ENCODE results near the gene UPK1A.

UPK1A gene

GRCh38 chr19:35669974-35670373, 3.7 kb downstream of the UPK1A start:
- TF ChIP-seq EP300 (IDR thresholded peaks at IDR 0.05; ENCODE audit: borderline replicate concordance): no peak
- no peak for TF ChIP-seq RAD21 (IDR thresholded peaks at IDR 0.05; ENCODE audit: low read depth)
- TF ChIP-seq TCF12 (IDR thresholded peaks at IDR 0.05; ENCODE audit: low read depth): no peak
- TF ChIP-seq MAX (IDR thresholded peaks at IDR 0.05): no peak
- no peak for TF ChIP-seq TEAD4 (IDR thresholded peaks at IDR 0.05)
- TF ChIP-seq NFIC (IDR thresholded peaks at IDR 0.05): no peak
- TF ChIP-seq REST (IDR thresholded peaks at IDR 0.05; ENCODE audit: low read depth): no peak
- no peak for TF ChIP-seq TAF1 (IDR thresholded peaks at IDR 0.05; ENCODE audit: low read depth)
- TF ChIP-seq CREB1 (IDR thresholded peaks at IDR 0.05; ENCODE audit: low read depth): no peak
- no peak for TF ChIP-seq YY1 (IDR thresholded peaks at IDR 0.05; ENCODE audit: low read depth)
- TF ChIP-seq, protein P1, sequence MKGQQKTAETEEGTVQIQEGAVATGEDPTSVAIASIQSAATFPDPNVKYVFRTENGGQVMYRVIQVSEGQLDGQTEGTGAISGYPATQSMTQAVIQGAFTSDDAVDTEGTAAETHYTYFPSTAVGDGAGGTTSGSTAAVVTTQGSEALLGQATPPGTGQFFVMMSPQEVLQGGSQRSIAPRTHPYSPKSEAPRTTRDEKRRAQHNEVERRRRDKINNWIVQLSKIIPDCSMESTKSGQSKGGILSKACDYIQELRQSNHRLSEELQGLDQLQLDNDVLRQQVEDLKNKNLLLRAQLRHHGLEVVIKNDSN (IDR thresholded peaks at IDR 0.05): no peak
- no peak for TF ChIP-seq FOXM1 (IDR thresholded peaks at IDR 0.05; ENCODE audit: borderline replicate concordance, low read depth)
- TF ChIP-seq CEBPB (IDR thresholded peaks at IDR 0.05): no peak
- no peak for TF ChIP-seq ZBTB7A (IDR thresholded peaks at IDR 0.05; ENCODE audit: low read depth)

DNA sequence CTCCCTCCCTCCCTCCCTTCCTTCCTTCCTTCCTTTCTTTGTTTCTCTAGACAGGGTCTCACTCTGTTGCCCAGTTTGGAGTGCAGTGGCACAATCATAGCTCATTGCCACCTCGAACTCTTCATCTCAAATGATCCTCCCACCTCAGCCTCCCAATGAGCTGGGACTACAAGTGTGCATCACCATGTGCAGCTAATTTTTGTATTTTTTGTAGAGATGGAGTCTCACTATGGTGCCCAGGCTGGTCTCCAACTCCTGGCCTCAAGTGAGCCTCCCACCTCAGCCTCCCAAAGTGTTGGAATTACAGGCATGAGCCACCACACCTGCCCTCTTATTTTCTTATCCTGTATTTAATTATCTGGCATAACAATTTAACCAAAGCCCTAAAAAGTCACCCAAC, 4.4 kb downstream of the UPK1A start:
- TF ChIP-seq TCF12 (IDR thresholded peaks at IDR 0.05; ENCODE audit: low read depth) (no peak), RAD21 (IDR thresholded peaks at IDR 0.05; ENCODE audit: low read depth) (no peak), REST (IDR thresholded peaks at IDR 0.05; ENCODE audit: low read depth) (no peak), TAF1 (IDR thresholded peaks at IDR 0.05; ENCODE audit: low read depth) (no peak), CREB1 (IDR thresholded peaks at IDR 0.05; ENCODE audit: low read depth) (no peak), TEAD4 (IDR thresholded peaks at IDR 0.05) (no peak), FOXM1 (IDR thresholded peaks at IDR 0.05; ENCODE audit: borderline replicate concordance, low read depth) (no peak), ZBTB7A (IDR thresholded peaks at IDR 0.05; ENCODE audit: low read depth) (no peak), MAX (IDR thresholded peaks at IDR 0.05) (no peak), CEBPB (IDR thresholded peaks at IDR 0.05) (no peak), EP300 (IDR thresholded peaks at IDR 0.05; ENCODE audit: borderline replicate concordance) (no peak), EGR1 (IDR thresholded peaks at IDR 0.05) (no peak)
- TF ChIP-seq, protein P1 (IDR thresholded peaks at IDR 0.05): no peak

- TF ChIP-seq MAX (IDR thresholded peaks at IDR 0.05) (peak; percentile 53), TEAD4 (IDR thresholded peaks at IDR 0.05) (peak; percentile 42), TCF12 (IDR thresholded peaks at IDR 0.05; ENCODE audit: low read depth) (peak; percentile 37; the same call in 1 of the 2 replicates), EGR1 (IDR thresholded peaks at IDR 0.05) (no peak), CEBPB (IDR thresholded peaks at IDR 0.05) (peak; percentile 96)
Observed at GRCh38 chr19:35671818-35672217, 5.5 kb downstream of the UPK1A start.

GRCh38 chr19:35673121-35673804, 6.9 kb downstream of the UPK1A start:
- TF ChIP-seq FOXM1 (IDR thresholded peaks at IDR 0.05; ENCODE audit: borderline replicate concordance, low read depth) (no peak), ZBTB7A (IDR thresholded peaks at IDR 0.05; ENCODE audit: low read depth) (peak; percentile 57; the same call in 1 of the 2 replicates)

DNA sequence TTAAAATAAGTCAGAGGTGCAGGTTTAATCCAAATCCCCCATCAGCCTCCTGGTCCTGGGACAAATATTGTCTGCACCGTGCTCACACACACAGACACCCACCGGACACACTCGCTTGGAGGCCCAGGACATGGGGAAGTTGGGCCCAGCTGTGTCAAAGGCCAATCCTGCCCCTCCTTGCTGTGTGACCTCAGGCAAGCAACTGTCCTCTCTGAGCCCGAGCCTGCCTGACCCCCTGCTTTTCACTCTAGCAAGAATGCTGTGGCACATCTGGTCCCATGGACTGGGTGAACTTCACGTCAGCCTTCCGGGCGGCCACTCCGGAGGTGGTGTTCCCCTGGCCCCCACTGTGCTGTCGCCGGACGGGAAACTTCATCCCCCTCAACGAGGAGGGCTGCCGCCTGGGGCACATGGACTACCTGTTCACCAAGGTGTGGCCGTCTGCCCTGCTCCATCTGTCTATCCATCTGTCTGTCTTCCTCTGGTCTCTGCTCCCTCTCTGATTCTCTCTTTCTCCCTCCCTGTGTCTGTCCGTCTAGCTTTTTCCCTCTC, 9.3 kb downstream of the UPK1A start:
- TF ChIP-seq, protein P1 (IDR thresholded peaks at IDR 0.05): no peak
- no peak for TF ChIP-seq FOXM1 (IDR thresholded peaks at IDR 0.05; ENCODE audit: borderline replicate concordance, low read depth)
- no peak for TF ChIP-seq NFIC (IDR thresholded peaks at IDR 0.05)
- TF ChIP-seq TAF1 (IDR thresholded peaks at IDR 0.05; ENCODE audit: low read depth): no peak
- TF ChIP-seq RAD21 (IDR thresholded peaks at IDR 0.05; ENCODE audit: low read depth): no peak
- no peak for TF ChIP-seq TEAD4 (IDR thresholded peaks at IDR 0.05)
- no peak for TF ChIP-seq CEBPB (IDR thresholded peaks at IDR 0.05)
- no peak for TF ChIP-seq EP300 (IDR thresholded peaks at IDR 0.05; ENCODE audit: borderline replicate concordance)
- no peak for TF ChIP-seq ZBTB7A (IDR thresholded peaks at IDR 0.05; ENCODE audit: low read depth)
- no peak for TF ChIP-seq TCF12 (IDR thresholded peaks at IDR 0.05; ENCODE audit: low read depth)
- TF ChIP-seq REST (IDR thresholded peaks at IDR 0.05; ENCODE audit: low read depth): no peak
- no peak for TF ChIP-seq YY1 (IDR thresholded peaks at IDR 0.05; ENCODE audit: low read depth)

Data from Ishikawa (cell line).